ENCODE results near the gene DPM1. TPM values are rescaled to one million over a fixed set of nuclear protein-coding genes. Genes with fewer than 3 reads are reported as not detected.
A peak's percentile ranks its signal among the peaks of the same experiment; 100 is the strongest.

Gene DPM1
- polyA plus RNA-seq (ENCODE audit: insufficient read length in 3 of 3): 10 to 100 TPM; 63.4 to 71.7 (median 71.4) TPM

GRCh38 chr20:50957798-50958614 is at the start of gene DPM1:
DPM1 (minus strand) TSS chr20:50958532; CDS start chr20:50958523, 9 bp downstream.
- DNase-seq (ENCODE audit: low read depth in 3 of 3, low spot score in 2 of 3): peak in 1 of 3 donors; percentile 96

- DNase-seq (ENCODE audit: low read depth in 3 of 3, low spot score in 2 of 3): no peak
These were observed 46.9 kb upstream of the DPM1 start for GRCh38 chr20:51005214-51005613.

- DNase-seq (ENCODE audit: low read depth in 3 of 3, low spot score in 2 of 3): no peak
These were observed 46.4 kb upstream of the DPM1 start for GRCh38 chr20:51004781-51005180.

- DNase-seq (ENCODE audit: low read depth in 3 of 3, low spot score in 2 of 3): no peak
These were observed 46.0 kb upstream of the DPM1 start for GRCh38 chr20:51004305-51004727.

- no peak for DNase-seq (ENCODE audit: low read depth in 3 of 3, low spot score in 2 of 3)
These were observed 45.4 kb upstream of the DPM1 start for GRCh38 chr20:51003753-51004152.

GRCh38 chr20:51002633-51003032 is 44.3 kb upstream of the DPM1 start:
- no peak for DNase-seq (ENCODE audit: low read depth in 3 of 3, low spot score in 2 of 3)

- no peak for DNase-seq (ENCODE audit: low read depth in 3 of 3, low spot score in 2 of 3)
These were observed 43.3 kb upstream of the DPM1 start for GRCh38 chr20:51001430-51002265.

GRCh38 chr20:50999355-50999754 is 41.0 kb upstream of the DPM1 start:
- DNase-seq (ENCODE audit: low read depth in 3 of 3, low spot score in 2 of 3): no peak

GRCh38 chr20:50996901-50997865 is 38.9 kb upstream of the DPM1 start:
- no peak for DNase-seq (ENCODE audit: low read depth in 3 of 3, low spot score in 2 of 3)

GRCh38 chr20:50995506-50995905 is 37.2 kb upstream of the DPM1 start:
- no peak for DNase-seq (ENCODE audit: low read depth in 3 of 3, low spot score in 2 of 3)

GRCh38 chr20:50993876-50994275 is 35.5 kb upstream of the DPM1 start:
- no peak for DNase-seq (ENCODE audit: low read depth in 3 of 3, low spot score in 2 of 3)

- DNase-seq (ENCODE audit: low read depth in 3 of 3, low spot score in 2 of 3): no peak
These were observed 34.6 kb upstream of the DPM1 start for GRCh38 chr20:50992733-50993457.

- no peak for DNase-seq (ENCODE audit: low read depth in 3 of 3, low spot score in 2 of 3)
These were observed 34.0 kb upstream of the DPM1 start for GRCh38 chr20:50992336-50992732.

GRCh38 chr20:50991076-50991475 is 32.7 kb upstream of the DPM1 start:
- DNase-seq (ENCODE audit: low read depth in 3 of 3, low spot score in 2 of 3): no peak

GRCh38 chr20:50987493-50988210 is 29.3 kb upstream of the DPM1 start:
- peak; percentile 73 to 80 (median 77) for DNase-seq (ENCODE audit: low read depth in 3 of 3, low spot score in 2 of 3)

GRCh38 chr20:50983321-50983720 is 25.0 kb upstream of the DPM1 start:
- no peak for DNase-seq (ENCODE audit: low read depth in 3 of 3, low spot score in 2 of 3)

- no peak for DNase-seq (ENCODE audit: low read depth in 3 of 3, low spot score in 2 of 3)
These were observed 24.0 kb upstream of the DPM1 start for GRCh38 chr20:50982363-50982762.

GRCh38 chr20:50981714-50982048 is 23.3 kb upstream of the DPM1 start:
- DNase-seq (ENCODE audit: low read depth in 3 of 3, low spot score in 2 of 3): no peak

Measured in right renal cortex interstitium (tissue), 3 donors.